ENCODE results near the gene ADAMTS15.

The ADAMTS15 gene

DNA sequence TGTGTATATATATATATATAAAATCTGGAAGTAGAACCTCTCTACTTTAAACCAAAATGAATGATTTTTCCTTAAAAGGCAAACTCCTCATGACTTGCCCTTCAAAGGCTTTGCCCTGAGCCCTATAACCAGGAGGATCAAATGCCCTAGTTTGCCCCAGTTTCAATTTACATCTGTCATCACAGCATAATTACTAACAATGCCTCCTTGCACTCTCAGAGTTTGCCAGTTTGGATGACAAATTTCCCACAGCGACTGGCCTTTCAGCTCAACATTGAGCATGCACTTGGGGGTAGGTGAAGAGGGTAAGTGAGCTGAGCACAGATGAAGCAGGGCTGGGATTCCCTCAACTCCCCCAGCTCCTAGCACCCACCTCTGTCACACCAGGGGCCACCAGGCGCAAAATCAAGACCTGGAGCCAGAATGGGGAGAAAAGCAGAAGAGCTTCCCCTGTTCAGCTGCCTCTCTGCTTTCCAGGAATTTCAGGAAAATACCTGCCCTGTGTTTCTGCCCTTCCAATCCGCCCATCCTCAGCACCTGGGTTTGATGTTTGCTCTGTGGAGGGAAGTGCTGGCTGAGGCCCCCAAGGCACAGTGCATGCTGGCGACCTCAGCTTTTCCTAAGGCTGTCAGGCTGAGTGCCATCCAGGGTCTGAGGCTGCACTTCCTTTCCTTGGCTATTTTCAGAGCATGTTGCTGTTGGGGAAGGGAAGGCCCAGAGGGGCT is 67.5 kb downstream of the ADAMTS15 start:
- no peak overlapping the region for H3K4me3 ChIP-seq (ENCODE audit: low read depth, low read length)
- TF ChIP-seq, protein P1, sequence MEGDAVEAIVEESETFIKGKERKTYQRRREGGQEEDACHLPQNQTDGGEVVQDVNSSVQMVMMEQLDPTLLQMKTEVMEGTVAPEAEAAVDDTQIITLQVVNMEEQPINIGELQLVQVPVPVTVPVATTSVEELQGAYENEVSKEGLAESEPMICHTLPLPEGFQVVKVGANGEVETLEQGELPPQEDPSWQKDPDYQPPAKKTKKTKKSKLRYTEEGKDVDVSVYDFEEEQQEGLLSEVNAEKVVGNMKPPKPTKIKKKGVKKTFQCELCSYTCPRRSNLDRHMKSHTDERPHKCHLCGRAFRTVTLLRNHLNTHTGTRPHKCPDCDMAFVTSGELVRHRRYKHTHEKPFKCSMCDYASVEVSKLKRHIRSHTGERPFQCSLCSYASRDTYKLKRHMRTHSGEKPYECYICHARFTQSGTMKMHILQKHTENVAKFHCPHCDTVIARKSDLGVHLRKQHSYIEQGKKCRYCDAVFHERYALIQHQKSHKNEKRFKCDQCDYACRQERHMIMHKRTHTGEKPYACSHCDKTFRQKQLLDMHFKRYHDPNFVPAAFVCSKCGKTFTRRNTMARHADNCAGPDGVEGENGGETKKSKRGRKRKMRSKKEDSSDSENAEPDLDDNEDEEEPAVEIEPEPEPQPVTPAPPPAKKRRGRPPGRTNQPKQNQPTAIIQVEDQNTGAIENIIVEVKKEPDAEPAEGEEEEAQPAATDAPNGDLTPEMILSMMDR (IDR thresholded peaks at IDR 0.05; ENCODE audit: low read depth, low read length) = no peak
- DNase-seq (ENCODE audit: low read depth, low spot score) = no peak
- in situ Hi-C loops (cut with HindIII; ENCODE audit: low sequenced_read_pairs) = no loop called here

DNA sequence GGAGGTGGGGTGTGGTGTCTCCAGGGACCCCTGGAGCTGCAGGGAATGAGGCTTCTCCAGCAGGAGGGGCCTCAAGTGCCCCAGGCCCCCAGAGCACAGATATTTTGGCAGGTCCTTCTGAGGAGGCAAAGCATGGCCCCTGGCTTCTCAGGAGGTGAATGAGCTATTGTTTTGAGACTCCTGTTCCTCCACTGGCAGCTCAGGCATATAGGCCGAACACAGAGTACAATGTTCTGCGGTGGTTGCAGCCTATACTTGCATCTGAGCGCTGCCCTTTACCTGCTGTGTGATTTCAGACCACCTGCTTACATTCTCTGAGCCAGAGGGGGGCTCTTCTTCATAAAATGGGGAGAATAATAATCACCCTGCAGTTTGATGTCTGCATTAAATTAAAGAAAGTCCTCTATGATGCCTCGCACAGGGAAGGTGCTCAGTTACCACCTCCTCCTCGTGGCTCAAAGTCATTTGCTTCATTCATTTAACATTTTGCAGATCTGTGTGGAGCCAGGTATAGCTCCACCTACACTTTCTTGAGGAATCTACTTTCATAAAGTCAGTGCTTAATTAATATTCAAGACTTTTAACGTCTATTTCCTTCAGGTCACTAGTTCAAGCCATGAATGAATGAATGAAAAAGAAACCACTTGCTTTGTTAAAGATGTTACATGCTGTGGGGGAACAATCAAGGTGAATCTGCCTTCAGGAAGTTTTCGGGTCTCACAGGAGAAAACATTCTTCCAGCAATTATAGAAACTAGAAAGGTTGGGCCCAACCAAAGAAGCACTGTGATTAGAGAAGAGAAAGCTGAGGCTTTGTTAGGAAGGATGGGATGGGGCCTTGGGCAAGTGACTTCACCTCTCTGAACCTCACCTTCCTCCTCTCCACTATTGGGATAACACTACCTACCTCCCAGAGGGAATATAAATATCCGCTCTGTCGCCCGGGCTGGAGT is 68.4 kb downstream of the ADAMTS15 start:
- TF ChIP-seq, protein P1 (IDR thresholded peaks at IDR 0.05; ENCODE audit: low read depth, low read length) = no peak
- H3K4me3 ChIP-seq (ENCODE audit: low read depth, low read length) = no peak overlapping the region
- DNase-seq (ENCODE audit: low read depth, low spot score) = no peak
- in situ Hi-C loops (cut with HindIII; ENCODE audit: low sequenced_read_pairs) = no loop called here

DNA sequence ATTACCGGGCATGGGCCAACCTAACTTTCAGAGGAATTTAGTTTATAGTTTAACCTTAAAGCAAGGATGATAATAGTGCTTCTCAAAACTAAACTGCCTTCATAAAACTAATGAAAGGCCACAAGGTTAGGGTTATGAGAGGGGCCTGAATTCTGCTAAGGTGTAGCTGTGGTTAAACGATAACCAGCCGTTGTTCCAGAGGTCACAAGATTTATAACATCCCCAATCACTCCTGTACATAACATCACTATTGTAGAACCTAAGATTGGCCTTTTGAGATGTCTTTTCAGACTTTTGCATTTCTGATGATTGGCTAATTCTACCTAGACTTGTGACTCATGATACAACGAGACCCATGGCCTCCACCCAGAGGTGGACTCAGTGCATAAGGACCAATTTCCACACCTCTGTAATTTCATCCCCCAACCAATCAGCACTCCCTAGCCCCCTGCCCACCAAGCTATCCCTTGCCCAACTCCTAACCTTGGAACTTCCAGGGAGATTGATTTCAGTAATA is 69.8 kb downstream of the ADAMTS15 start:
- in situ Hi-C loops (cut with HindIII; ENCODE audit: low sequenced_read_pairs) = no loop called here
- TF ChIP-seq, protein P1 (IDR thresholded peaks at IDR 0.05; ENCODE audit: low read depth, low read length) = no peak
- no peak overlapping the region for H3K4me3 ChIP-seq (ENCODE audit: low read depth, low read length)
- no peak for DNase-seq (ENCODE audit: low read depth, low spot score)

DNA sequence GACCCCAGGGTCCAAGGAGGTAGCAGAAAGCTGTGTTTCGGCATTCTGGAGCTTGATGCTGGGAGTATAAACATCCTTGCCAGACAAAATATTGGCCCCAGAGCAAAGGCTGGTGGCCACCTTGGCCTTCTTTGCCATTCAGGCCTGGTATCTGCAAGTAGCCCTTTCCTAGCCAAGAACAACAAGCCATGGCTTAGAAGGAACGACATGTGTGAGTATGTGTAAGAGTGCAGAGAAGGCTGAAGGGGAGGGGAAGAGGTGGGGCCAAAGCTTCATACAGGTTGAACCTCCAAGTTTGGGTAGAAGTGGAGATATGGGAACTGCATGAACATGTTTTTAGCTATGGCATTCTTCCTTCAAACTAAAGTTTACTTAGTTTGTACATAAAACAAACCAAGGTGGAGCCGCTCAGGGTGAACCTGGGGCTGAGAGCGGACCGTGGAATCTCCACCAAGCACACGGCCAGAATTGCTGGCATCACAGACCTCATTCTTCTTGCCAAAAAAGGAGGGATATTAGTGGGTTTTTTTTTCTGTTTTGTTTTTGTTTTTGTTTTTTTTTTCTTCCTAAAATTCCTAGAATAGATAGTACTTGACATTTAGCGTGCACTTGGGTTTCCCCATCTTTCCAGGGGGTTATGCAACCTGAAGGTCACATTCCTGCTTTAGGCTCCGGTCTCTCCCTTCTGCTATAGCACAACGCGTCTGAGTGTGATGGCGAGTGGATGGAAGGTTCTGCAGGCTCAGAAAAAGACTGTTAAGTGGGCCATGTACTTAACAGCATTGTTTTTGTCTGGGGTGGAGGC is 70.9 kb downstream of the ADAMTS15 start:
- TF ChIP-seq, protein P1 (IDR thresholded peaks at IDR 0.05; ENCODE audit: low read depth, low read length) = no peak
- DNase-seq (ENCODE audit: low read depth, low spot score) = no peak
- in situ Hi-C loops (cut with HindIII; ENCODE audit: low sequenced_read_pairs) = no loop called here
- H3K4me3 ChIP-seq (ENCODE audit: low read depth, low read length) = no peak overlapping the region

DNA sequence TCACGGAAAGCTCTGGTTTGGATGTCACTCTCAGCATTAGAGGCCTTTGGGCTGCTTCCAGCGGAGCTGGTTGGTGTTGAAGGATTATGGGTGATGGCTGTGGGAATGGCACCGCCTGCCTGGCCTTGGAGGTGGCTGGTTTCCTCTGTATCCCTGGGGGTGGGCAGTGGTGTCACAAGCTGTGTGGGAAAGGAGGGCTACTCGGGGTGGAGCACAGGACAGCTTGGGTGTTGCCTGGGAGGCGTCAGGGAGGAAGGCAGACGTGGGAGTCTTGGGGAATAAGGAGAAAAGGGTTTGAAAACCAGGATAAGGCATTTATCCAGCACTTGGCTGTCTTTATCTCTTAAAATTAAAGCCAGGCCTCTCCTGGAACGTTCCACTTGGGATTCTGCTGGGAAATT is 71.8 kb downstream of the ADAMTS15 start:
- DNase-seq (ENCODE audit: low read depth, low spot score) = no peak
- H3K4me3 ChIP-seq (ENCODE audit: low read depth, low read length) = no peak overlapping the region
- in situ Hi-C loops (cut with HindIII; ENCODE audit: low sequenced_read_pairs) = no loop called here
- TF ChIP-seq, protein P1 (IDR thresholded peaks at IDR 0.05; ENCODE audit: low read depth, low read length) = no peak

Measured in astrocyte of the spinal cord (primary cell).